Occipital lobe (tissue), 2 donors: ENCODE results near the gene ACTR6. TPM values are rescaled to one million over a fixed set of nuclear protein-coding genes. Genes with fewer than 3 reads are reported as not detected.
"Not testable (repeated sequence)": the region's sequence is repeated elsewhere in the genome, so short reads cannot be mapped to it uniquely, and the experiment has no call there.

Experiments
- DNase-seq: peaks from one replicate; lab custom pipeline; 2025; lab: John Stamatoyannopoulos, UW
- total RNA-seq: library from RNA; depleted of rRNA; stranded (reverse); fragments of >200 nt; gene quantifications from one replicate; pipeline ENCODE4 v1.2.3, GENCODE V29; 2014

The ACTR6 gene
- total RNA-seq, 1 donor from 2014 or later = 50.5 TPM

GRCh38 chr12:100219328-100220109, 18.9 kb downstream of the ACTR6 start:
- no peak for DNase-seq

- DNase-seq = no peak
Measured at GRCh38 chr12:100221523-100221922, 20.9 kb downstream of the ACTR6 start.

- not testable (repeated sequence) for DNase-seq
Measured at GRCh38 chr12:100222173-100222572, 21.6 kb downstream of the ACTR6 start.

- no peak for DNase-seq
Measured at GRCh38 chr12:100225491-100225890, 24.9 kb downstream of the ACTR6 start.

- no peak for DNase-seq
Measured at GRCh38 chr12:100229036-100229635, 28.5 kb downstream of the ACTR6 start.

GRCh38 chr12:100229876-100230275, 29.3 kb downstream of the ACTR6 start:
- DNase-seq = no peak

- DNase-seq = not testable (repeated sequence)
Measured at GRCh38 chr12:100231873-100232272, 31.3 kb downstream of the ACTR6 start.

GRCh38 chr12:100234166-100234565, 33.6 kb downstream of the ACTR6 start:
- DNase-seq = no peak

- DNase-seq = no peak
Measured at GRCh38 chr12:100234591-100235304, 34.1 kb downstream of the ACTR6 start.

GRCh38 chr12:100238801-100239200, 38.2 kb downstream of the ACTR6 start:
- no peak for DNase-seq

GRCh38 chr12:100239589-100239988, 39.0 kb downstream of the ACTR6 start:
- no peak for DNase-seq

GRCh38 chr12:100243137-100243536, 42.5 kb downstream of the ACTR6 start:
- DNase-seq = no peak

GRCh38 chr12:100247765-100248164, 47.1 kb downstream of the ACTR6 start:
- no peak for DNase-seq

- no peak for DNase-seq
Measured at GRCh38 chr12:100248886-100249285, 48.3 kb downstream of the ACTR6 start.

GRCh38 chr12:100249941-100250340, 49.3 kb downstream of the ACTR6 start:
- DNase-seq = no peak

GRCh38 chr12:100251917-100252316, 51.3 kb downstream of the ACTR6 start:
- DNase-seq = no peak

GRCh38 chr12:100253437-100253836, 52.8 kb downstream of the ACTR6 start:
- DNase-seq = no peak

GRCh38 chr12:100254876-100255275, 54.3 kb downstream of the ACTR6 start:
- no peak for DNase-seq

GRCh38 chr12:100258127-100258526, 57.5 kb downstream of the ACTR6 start:
- DNase-seq = no peak

GRCh38 chr12:100263131-100263530, 62.5 kb downstream of the ACTR6 start:
- DNase-seq = no peak

- not testable (repeated sequence) for DNase-seq
Measured at GRCh38 chr12:100265107-100265506, 64.5 kb downstream of the ACTR6 start.
